Amniotic epithelial cell (primary cell): ENCODE results near the gene RCOR2.

Experiments used
- DNase-seq: peaks from one replicate; pipeline ENCODE4 v3.0.0-alpha.2; 2010; ENCODE audit warnings: low read depth

RCOR2 gene

GRCh38 chr11:63907063-63907462, 9.9 kb downstream of the RCOR2 start:
- no peak for DNase-seq

- DNase-seq, result no peak
Observed at GRCh38 chr11:63906585-63906984, 10.4 kb downstream of the RCOR2 start.

DNA sequence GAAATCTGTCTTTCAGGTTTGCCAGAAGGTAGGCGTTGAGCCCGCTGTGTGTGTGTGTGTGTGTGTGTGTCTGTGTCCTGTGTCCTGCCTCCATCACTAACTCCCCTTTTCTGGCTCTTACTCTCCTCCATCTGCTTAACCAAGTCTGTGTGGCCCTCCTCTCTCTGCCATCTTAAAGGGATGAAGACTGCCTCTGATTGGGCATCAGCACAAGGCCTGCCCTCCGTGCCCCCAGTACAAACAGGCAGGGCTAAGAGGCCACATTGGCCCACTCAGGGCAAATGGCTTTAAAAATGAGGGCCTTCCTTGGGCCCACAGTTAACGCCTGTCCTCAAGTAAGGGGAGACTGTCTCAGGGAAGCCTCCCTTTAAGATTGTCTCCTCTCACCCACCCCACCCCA, 10.9 kb downstream of the RCOR2 start:
- no peak for DNase-seq

DNA sequence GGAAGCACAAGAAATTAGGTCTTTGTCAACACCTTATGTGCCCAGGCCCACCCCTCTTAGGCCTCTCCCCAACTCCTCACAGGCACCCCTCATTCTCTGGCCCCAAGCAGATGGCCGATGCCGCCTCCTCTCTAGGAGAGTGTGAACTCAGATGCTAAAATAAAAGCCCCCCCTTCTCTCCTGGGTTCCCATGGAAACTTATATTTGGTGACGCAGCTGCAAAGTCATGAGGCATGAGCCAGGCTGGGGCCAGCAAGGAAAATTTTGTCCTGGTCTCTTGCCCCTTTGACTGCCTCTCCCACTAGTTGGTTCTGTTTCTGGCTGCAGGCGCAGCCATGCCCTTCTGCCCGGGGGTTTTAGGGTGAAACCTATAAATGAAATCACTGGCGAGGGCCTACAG, 11.8 kb downstream of the RCOR2 start:
- no peak for DNase-seq

GRCh38 chr11:63904743-63905142, 12.2 kb downstream of the RCOR2 start:
- DNase-seq, result no peak

DNA sequence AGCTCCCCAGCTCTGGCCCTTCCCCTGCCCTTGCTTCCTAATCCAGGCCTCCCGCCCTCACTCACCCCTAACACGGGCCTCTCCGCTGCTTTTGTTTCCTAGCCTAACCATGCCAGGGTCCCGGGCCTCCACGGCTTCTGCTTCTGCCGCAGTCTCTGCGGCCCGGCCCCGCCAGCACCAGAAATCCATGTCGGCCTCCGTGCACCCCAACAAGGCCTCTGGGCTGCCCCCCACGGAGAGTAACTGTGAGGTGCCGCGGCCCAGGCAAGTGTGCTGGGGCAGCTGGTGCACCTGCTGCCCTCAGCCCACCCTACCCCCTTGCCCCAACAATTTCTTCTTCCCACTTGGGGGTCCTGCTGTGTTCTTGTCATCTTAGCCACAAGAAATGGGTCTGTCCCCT, 13.1 kb downstream of the RCOR2 start:
- peak; percentile 46 for DNase-seq

DNA sequence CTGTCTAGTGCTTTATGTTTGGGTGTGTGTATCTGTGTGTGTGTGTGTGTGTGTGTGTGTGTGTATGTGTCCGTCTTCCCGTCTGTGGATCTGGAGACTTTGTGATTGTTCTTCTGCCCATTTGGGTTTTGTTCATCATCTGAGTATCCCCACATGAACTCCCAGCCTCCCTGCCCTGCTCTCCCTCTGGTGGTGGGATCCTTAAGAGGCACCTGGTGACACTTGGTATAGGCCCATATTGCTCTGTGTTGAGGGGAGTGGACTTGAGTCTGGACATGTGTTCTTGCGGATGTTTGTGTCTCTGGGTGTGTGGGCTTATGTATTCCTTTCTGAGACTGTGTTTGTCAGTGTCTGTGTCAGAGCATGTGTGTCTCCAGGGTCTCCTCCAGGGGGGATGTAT, 15.3 kb downstream of the RCOR2 start:
- no peak for DNase-seq

DNA sequence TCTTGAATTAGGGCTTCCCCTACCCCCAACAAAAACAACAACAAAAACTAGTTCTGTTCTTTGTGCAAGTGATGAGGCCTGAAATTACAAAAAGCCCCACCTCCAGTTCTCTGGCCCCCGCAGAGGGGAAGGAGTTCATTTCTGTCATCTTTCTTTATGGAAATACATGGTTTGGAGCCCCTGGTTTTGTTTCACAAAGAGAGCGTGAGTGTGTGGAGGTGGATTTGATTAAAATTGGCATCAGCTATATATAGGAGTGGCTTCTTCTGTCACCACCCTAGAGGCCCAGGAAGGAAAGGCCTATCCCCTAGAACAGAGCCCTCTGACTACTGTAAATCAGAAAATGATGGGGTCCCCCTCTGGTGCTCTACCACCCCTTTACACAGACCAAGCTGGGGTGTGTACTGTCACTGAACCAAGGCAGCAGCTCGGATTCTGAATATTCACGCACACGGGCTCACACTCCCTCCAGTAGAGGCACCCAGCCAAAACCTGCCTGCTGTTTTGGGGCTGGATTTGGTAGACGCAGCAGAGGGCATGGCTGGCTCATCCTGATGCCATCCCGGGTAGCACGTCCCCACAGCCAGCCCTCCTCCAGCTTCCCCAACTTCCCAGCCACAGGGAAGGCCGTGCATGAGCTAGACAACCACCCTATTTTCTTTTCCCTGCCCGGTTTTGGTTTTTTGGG, 19.4 kb downstream of the RCOR2 start:
- no peak for DNase-seq

- DNase-seq, result no peak
Observed at GRCh38 chr11:63896071-63896470, 20.9 kb downstream of the RCOR2 start.

DNA sequence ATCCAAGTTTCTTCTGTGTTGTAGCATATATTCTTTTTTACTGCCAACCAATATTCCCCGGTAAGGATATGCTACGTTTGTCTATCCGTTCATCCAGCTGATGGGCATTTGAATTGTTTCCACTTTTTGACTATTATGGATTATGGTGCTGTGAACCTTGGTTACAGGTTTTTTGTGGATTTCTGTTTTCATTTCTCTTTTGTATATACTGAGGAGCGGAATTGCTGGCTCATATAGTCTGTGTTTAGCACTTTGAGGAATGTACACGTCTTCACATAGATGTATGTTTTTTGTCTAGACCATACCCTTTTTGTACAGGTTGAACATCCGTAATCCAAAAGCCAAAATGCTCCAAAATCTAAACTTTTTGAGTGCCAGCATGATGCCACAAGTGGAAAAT, 23.6 kb downstream of the RCOR2 start:
- no peak for DNase-seq

- DNase-seq, result peak; percentile 84
Observed at GRCh38 chr11:63892228-63892627, 24.7 kb downstream of the RCOR2 start.

DNA sequence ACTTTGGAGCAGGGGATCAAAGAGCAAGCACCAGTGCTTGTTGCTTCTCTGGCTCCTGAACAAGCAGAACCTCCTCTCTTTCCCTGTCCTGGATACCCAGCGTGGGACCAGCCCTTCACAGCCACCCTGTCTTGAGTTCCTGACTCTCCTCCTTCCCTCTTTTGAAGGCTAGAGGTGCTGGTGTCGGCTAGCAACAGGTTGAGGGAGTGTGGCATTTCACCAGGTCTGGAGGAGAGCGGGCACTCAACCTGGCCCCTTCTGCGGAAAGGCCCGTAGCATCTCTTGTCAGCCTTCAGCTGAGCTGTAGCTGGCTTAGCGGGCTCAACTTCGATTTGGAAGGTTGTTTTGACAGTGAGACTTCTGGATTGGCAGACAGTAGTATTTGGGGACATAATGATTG, 26.6 kb downstream of the RCOR2 start:
- DNase-seq, result no peak

GRCh38 chr11:63889344-63889743, 27.6 kb downstream of the RCOR2 start:
- DNase-seq, result no peak

DNA sequence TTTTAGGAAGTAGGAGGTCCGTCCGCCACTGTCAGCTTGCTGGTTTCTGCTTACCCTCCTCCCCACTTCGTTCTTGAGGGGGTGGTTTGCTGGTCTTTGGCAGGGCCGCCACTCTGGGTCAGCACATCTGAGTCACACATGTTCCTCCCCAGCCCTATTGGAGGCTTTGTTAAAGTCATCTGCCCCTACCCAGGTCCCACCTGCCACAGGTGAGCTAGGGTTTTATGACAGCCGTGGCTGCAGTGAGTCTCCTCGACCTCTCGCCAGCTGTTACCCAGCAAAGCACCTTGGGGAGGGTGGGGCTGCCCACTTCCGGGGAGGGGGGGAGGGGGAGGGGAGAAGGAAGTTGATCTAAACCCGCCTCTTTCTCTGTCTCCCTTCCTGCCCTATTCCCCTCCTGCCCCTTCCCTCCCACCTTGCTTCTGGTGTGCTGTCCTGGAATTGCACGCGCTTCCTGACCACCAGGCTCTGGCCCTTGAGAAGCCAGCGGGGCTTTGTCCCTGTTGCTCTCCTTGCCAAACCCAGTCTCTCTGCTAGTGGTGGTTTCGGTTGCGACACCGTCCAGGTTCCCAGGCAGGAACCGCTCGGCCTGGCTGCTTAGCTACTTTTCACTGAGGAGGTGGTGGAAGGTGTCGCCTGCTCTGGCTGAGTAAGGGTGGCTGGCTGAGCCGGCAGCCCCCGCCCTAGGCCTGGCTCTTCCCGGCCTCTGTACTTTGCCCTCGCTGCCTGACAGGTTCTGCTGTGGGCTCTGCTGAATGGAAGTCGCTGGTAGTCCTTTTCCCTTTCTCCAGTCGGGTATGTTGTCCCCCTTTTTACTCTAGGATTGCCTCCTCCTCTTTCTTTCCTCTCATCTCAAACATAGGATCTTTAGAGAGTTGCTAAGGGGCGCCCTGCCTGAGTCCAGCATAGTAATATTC, 28.5 kb downstream of the RCOR2 start:
- peak; percentile 76 for DNase-seq

DNA sequence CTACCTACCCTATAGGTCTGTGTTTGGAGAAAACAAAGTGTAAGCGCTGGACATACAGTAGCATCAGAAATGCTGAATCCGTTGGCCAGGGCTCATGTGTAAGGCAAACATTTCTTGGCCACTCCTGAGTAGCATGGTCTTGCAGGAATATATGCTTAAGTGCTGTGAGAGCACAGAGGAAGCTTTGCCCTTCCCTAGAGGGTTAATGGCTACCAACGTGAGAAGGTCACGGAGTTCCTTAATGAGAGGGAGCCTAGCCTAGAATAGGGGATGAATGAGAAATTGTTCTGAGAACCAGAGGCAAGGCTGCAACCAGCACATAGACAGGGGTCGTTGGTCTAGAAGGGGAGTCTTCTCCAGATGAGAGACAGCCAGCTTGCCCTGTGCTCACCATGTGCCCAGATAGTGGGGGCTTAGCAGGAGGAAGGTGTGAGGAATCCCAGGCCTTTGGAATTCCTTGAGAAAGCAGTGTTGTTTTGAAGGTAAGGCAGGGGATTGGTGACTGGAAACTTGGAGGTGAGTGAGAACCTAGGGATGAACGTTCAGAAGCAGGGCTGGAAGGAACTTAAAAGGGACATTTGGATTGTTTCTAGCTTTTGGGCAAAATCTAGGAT, 29.5 kb downstream of the RCOR2 start:
- no peak for DNase-seq

- peak; percentile 51 for DNase-seq
Observed at GRCh38 chr11:63884196-63884932, 32.6 kb downstream of the RCOR2 start.

DNA sequence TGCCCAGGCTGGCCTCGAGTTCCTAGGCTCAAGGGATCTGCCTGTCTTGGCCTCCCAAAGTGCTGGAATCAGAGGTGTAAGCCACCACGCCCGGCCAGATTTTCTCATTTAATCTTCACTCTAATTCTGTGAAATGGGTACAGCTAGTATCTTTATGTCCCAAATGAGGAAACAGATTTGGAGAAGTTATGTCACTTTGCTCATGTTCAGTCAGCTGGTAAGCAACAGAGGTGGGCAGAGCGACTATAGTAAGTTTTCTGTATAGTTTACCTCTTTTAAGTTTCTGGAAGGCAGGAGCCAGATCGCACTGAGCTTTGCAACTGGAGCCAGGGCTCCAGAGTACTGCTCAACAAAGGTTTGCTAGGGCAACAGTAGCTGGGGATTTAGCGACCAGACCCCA, 33.2 kb downstream of the RCOR2 start:
- no peak for DNase-seq

DNA sequence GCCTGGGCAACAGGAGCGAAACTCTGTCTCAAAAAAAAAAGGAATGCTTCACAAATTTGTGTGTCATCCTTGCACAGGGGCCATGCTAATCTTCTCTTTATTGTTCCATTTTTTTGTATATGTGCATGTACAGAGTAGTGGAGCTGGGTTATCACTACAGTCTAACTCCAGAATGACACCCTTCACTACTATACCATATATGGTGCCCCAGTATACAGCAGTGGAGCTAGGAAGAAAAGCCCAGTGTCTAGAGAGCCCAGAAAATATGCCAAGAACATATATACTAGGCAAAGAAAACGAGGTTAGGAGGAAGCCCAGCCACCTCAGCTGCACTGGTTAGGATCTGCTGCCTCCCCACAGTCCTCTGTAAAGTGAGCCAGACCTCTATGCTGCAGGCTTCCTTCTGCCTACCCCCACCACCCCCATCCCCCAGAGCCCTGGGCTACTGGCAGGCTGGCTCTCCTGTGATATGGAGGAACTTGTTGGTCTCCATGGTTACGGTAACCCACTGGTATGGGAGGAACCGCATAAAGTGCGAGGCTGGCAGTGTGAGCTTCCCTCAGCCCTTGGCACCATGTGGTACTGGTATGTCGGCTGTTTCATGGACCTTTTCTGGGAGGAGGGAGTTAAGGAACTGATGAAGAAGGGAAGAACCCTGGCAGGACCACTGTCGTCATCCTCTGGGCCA, 34.3 kb downstream of the RCOR2 start:
- DNase-seq, result peak; percentile 89

DNA sequence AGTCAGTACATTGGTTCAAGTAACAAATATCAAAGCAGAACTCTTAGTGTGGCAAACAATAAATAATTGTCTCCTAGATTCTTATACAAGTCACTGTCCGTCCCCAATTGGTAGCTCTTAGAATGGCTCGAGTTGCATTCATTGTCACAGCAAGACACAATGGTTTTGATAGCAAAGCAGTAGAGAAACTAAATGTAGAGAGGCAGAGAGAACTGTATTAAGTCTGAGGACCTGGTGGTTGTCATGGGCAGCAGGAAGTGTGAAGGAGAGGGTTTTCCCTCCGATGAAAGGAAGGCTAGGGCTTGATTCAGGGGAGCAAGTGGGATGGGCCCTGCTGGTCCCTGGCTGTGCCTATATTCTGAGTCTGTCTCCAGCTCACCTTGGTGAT, 36.6 kb downstream of the RCOR2 start:
- DNase-seq, result no peak

DNA sequence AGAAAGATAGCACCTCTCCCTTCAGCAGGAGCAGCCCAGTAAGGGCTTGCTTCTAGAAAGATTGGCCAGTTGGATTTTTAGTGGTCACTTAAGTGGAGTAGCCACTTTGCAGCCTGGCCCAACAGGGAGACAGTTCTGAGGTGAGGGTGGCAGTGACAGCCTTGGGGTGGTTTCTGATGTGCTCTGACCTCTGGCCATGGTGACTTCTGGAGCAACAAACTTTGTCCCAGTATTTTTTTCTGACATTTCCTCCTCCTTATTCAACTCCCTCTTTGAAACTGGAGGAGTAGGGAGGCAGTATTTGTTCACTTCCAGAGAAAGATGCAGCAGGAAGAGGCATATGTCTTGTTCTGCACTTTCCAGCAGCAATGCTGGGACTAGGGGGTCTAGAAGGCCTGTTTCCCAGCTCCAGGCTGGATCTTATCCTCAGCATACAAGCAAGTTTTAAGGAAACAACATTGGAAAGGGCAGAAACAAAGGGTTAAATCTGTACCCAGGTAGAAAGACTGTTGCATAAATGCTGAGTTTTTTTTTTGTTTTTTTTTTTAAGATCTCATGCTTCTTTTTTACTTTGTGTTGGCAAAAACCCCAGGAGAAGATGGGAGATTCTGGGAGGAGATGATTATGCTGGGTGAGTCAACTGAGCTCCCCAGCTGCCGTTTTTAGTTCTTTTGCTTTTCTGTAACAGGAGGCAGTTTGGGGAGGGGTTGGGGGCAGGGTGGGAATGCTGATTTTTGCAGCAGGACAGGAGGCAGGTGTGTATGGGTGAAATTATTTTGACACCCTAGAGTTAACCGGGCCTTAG, 37.2 kb downstream of the RCOR2 start:
- peak; percentile 57 for DNase-seq
